EL (cell line): ENCODE measurements around the gene CALHM5.
"Not testable (repeated sequence)": the region's sequence is repeated elsewhere in the genome, so short reads cannot be mapped to it uniquely, and the experiment has no call there.

Source experiments
- DNase-seq: peaks from one replicate; pipeline ENCODE4 v3.0.0-alpha.2; 2016

CALHM5 gene, protein sequence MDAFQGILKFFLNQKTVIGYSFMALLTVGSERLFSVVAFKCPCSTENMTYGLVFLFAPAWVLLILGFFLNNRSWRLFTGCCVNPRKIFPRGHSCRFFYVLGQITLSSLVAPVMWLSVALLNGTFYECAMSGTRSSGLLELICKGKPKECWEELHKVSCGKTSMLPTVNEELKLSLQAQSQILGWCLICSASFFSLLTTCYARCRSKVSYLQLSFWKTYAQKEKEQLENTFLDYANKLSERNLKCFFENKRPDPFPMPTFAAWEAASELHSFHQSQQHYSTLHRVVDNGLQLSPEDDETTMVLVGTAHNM

DNA sequence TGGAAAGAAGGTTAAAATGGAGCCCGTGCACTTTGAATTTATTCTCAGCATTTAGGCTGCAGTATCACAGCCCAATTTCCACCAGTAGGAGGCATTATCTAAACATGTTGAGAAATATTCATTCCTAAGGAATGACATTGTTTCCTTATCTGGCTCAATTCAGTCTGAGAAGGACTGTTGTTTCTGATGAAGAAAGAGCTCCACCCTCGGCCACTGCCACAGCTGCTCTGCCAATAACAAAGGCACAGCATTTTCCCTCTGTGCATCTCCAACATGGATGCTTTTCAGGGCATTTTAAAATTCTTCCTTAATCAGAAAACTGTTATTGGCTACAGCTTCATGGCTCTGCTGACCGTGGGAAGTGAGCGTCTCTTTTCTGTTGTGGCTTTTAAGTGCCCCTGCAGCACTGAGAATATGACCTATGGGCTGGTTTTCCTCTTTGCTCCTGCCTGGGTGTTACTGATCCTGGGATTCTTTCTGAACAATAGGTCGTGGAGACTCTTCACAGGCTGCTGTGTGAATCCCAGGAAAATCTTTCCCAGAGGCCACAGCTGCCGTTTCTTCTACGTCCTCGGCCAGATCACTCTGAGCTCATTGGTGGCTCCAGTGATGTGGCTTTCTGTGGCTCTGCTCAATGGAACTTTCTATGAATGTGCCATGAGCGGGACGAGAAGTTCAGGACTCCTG lies at the start of gene CALHM5:
Gene CALHM5 (plus strand): TSS at position 216 of the 687 bp plus-strand sequence. CDS start 58 bp downstream, at position 274.
- peak; percentile 88 for DNase-seq

DNA sequence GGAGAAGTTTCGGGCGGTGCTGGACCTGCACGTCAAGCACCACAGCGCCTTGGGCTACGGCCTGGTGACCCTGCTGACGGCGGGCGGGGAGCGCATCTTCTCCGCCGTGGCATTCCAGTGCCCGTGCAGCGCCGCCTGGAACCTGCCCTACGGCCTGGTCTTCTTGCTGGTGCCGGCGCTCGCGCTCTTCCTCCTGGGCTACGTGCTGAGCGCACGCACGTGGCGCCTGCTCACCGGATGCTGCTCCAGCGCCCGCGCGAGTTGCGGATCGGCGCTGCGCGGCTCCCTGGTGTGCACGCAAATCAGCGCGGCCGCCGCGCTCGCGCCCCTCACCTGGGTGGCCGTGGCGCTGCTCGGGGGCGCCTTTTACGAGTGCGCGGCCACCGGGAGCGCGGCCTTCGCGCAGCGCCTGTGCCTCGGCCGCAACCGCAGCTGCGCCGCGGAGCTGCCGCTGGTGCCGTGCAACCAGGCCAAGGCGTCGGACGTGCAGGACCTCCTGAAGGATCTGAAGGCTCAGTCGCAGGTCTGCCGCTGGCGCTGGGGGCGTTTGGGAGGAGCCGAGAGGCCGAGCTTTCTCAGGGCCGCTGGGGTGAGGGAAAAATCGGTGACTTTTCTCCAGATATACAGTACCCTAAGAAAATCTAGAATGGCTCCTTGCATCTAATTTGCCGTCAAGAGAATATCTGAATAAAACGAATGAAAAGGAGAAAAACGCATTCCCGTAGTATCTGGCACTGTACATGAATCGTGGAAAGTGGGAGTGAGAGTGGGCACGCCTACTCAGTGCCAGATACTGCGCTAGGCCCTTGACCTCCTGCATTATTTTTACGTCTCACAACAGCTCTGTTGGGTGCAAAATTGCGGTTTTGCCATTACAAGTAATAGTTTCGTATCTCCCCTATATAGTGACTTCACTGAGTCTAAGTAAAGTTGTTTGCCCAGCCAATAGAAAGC lies 49.2 kb upstream of the CALHM5 start:
- peak; percentile 77 for DNase-seq

- DNase-seq, result no peak
These were observed 48.1 kb upstream of the CALHM5 start for GRCh38 chr6:116463301-116463700.

DNA sequence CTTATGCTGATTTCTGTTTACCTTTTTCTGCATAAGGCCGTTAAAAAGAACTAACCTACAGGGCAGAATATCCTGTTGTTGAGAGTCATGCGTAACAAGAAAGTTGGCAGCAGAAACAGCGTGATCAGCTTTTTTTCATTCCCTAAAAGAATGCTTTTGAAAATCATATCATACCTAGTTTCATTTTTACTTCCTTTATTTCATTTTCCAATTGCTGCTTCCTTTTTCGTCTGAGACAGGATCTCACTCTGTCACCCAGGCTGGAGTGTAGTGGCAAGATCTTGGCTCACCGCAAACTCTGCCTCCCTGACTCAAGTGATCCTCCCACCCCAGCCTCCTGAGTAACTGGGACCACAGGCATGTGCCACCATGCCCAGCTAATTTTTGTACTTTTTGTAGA lies 46.2 kb upstream of the CALHM5 start:
- no peak for DNase-seq

DNA sequence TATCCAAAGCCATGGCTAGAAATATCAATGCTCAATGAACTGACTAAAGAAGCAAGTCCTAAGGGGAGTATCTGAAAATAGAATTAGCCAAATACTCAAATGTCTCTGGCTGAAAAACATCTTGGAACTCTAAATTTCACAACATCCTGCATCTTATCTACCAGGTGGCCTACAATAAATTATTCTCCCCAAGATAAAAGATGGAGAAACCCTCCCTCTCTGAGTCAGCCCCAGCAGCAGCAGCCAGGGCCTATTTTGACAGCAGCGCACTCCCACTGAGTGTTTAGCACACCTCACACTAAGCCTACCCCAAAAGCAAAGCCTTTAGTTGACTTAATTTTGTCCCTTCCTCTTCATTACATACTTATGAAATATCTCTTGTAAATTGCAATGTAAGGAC lies 44.3 kb upstream of the CALHM5 start:
- no peak for DNase-seq

- DNase-seq, result no peak
These were observed 43.9 kb upstream of the CALHM5 start for GRCh38 chr6:116467514-116467913.

GRCh38 chr6:116468293-116468692 lies 43.1 kb upstream of the CALHM5 start:
- DNase-seq, result no peak

GRCh38 chr6:116471531-116471930 lies 39.9 kb upstream of the CALHM5 start:
- DNase-seq, result no peak

- no peak for DNase-seq
These were observed 38.7 kb upstream of the CALHM5 start for GRCh38 chr6:116472706-116473105.

DNA sequence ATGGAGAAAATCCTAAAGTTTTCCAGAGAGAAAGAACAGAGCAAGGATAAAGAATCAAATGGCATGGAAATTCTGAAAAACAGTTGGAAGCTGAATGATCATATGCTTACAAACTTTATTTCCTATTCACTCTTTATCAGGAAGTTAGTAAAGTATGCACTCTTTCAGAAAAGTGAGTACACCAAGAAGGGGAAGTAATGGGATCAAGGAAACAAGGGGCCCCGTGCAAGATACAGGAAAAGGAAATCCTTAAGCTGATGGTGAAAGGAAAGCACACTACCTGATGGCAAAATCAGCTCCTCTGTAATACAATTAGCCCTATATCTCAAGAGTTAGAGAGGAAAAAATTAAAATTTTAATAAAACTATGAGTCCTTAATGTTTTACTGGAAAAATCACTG lies 36.3 kb upstream of the CALHM5 start:
- DNase-seq, result no peak

- DNase-seq, result peak; percentile 36
These were observed 35.3 kb upstream of the CALHM5 start for GRCh38 chr6:116476002-116476678.

GRCh38 chr6:116482780-116483179 lies 28.7 kb upstream of the CALHM5 start:
- no peak for DNase-seq

- DNase-seq, result no peak
These were observed 27.8 kb upstream of the CALHM5 start for GRCh38 chr6:116483616-116484015.

GRCh38 chr6:116485559-116486184 lies 25.8 kb upstream of the CALHM5 start:
- no peak for DNase-seq

DNA sequence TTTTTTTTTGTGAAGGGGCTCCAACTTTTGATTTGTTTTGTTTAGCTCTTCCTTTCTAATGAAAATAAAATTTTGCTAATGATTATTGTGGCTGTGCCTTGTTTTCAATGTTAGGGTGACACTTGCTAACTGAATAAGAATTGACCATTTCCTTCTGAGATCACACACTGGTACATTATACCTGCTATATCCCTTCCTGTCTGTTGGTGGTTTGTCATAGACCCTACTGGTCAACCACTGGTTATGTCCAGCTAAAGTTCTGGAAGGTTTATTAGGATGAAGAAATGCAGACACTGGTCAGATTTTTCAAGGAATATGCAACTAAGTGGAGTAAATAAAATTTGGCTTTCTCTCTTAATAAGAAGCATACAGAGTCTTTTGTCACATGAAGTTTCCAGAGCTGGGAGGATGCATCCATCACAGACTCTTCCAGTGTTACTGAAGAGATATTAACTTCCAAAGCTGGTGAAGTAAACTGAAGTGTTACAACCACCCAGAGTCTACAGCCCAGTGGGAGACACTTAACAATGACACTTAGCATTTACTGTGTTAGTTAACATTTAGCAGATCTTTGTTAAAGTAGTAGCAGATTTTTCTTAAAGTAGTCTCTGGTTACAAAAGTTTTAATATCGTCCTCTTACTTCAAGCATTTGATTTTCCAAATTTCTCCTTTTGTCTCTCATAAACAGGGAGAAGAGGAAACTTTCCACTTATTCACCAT lies 19.7 kb upstream of the CALHM5 start:
- no peak for DNase-seq

- no peak for DNase-seq
These were observed 18.9 kb upstream of the CALHM5 start for GRCh38 chr6:116492331-116493067.

DNA sequence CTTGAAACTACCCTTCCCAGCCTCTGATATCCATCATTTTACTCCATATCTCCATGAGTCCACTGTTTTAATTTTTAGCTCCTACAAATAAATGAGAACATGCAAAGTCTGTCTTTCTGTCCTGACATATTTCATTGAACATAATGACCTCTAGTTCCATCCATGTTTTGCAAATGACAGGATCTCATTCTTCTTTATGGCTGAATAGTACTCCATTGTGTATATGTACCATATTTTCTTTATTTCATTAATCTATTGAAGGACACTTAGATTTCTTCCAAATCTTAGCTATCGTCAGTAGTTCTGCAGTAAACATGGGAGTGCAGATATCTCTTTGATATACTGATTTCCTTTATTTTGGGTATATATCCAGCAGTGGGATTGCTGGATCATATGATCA lies 16.3 kb upstream of the CALHM5 start:
- DNase-seq, result not testable (repeated sequence)

- DNase-seq, result no peak
These were observed 14.2 kb upstream of the CALHM5 start for GRCh38 chr6:116497113-116497676.

DNA sequence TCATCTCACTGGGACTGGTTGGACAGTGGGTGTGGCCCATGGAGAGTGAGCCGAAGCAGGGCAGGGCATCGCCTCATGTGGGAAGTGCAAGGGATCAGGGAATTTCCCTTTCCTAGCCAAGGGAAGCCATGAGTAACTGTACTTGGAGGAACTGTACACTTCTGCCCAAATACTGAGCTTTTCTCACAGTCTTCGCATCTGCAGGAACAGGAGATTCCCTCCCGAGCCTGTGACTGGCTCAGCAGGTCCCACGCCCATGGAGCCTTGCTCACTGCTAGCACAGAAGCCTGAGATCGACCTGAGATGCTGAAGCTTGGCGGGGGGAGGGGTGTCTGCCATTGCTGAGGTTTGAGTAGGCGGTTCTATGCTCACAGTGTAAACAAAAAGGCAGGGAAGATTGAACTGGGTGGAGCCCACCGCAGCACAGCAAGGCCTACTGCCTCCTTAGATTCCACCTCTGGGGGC lies 10.4 kb upstream of the CALHM5 start:
- no peak for DNase-seq

GRCh38 chr6:116507324-116507723 lies 4.1 kb upstream of the CALHM5 start:
- peak; percentile 31 for DNase-seq
